PC-3 (cell line): ENCODE data around the gene ABCD3.
"Not testable (repeated sequence)": the region's sequence is repeated elsewhere in the genome, so short reads cannot be mapped to it uniquely, and the experiment has no call there.

Experiments
- EZH2 ChIP-seq: fragments of 300-600 bp; sonication (generic); IDR thresholded peaks from one replicate; pipeline ENCODE4 v1.6.1; 2017; ENCODE audit warnings: antibody characterized with exemption, mild to moderate bottlenecking, low read length; ENCODE audit not compliant: unreplicated experiment
- EZH2phosphoT487 ChIP-seq: fragments of 300-600 bp; sonication (generic); IDR thresholded peaks from 2 replicates; pipeline ENCODE4 v1.6.1; 2018; ENCODE audit warnings: mild to moderate bottlenecking, antibody characterized with exemption, low read length, borderline replicate concordance
- TF ChIP-seq, protein P1 (sequence below): fragments of 300-600 bp; sonication (generic); conservative IDR thresholded peaks from 2 replicates; pipeline ENCODE4 v1.5.1; 2017; ENCODE audit warnings: antibody characterized with exemption, low read depth, mild to moderate bottlenecking, low read length

DNA sequence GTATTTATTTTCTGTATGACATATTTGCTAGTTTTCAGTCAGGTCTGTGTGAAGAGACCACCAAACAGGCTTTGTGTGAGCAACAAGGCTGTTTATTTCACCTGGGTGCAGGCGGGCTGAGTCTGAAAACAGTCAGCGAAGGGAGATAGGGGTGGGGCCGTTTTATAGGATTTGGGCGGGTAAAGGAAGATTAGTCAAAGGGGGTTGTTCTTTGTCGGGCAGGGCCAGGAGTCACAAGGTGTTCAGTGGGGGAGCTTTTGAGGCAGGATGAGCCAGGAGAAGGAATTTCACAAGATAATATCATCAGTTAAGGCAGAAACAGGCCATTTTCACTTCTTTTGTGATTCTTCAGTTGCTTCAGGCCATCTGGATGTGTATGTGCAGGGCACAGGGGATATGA lies 148.2 kb downstream of the ABCD3 start:
- TF ChIP-seq EZH2, EZH2phosphoT487: not testable (repeated sequence)
- TF ChIP-seq, protein P1, sequence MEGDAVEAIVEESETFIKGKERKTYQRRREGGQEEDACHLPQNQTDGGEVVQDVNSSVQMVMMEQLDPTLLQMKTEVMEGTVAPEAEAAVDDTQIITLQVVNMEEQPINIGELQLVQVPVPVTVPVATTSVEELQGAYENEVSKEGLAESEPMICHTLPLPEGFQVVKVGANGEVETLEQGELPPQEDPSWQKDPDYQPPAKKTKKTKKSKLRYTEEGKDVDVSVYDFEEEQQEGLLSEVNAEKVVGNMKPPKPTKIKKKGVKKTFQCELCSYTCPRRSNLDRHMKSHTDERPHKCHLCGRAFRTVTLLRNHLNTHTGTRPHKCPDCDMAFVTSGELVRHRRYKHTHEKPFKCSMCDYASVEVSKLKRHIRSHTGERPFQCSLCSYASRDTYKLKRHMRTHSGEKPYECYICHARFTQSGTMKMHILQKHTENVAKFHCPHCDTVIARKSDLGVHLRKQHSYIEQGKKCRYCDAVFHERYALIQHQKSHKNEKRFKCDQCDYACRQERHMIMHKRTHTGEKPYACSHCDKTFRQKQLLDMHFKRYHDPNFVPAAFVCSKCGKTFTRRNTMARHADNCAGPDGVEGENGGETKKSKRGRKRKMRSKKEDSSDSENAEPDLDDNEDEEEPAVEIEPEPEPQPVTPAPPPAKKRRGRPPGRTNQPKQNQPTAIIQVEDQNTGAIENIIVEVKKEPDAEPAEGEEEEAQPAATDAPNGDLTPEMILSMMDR, result not testable (repeated sequence)
